ENCODE measurements around the gene RIIAD1. TPM values are rescaled to one million over a fixed set of nuclear protein-coding genes. Genes with fewer than 3 reads are reported as not detected.

RIIAD1 gene
- total RNA-seq, 2 donors from 2014 or later: not detected

GRCh38 chr1:151714820-151715725 is 6.2 kb upstream of the RIIAD1 start:
- no peak overlapping the region for H3K27ac Mint-ChIP-seq
- H3K36me3 Mint-ChIP-seq (ENCODE audit: low read depth): no peaks in the 10 kb centered on the region
- TF ChIP-seq CTCF (conservative IDR thresholded peaks at IDR 0.05): no peak
- no peaks in the 10 kb centered on the region for H3K36me3 ChIP-seq (ENCODE audit: control insufficient read depth, insufficient read depth, low read length)
- no peaks in the 10 kb centered on the region for H3K9me3 ChIP-seq (ENCODE audit: control insufficient read depth, low read length)
- no peak overlapping the region for H3K9ac ChIP-seq (ENCODE audit: extremely low read depth, low read length, poor library complexity, severe bottlenecking)
- no peak overlapping the region for H3K4me3 ChIP-seq (ENCODE audit: low read length)
- H3K4me3 Mint-ChIP-seq: no peak overlapping the region
- no peaks in the 10 kb centered on the region for H3K9me3 Mint-ChIP-seq
- H3K4me1 Mint-ChIP-seq: peaks cover 16% of the 10 kb centered on the region
- peaks cover 31% of the 10 kb centered on the region for H3K27me3 ChIP-seq (ENCODE audit: control insufficient read depth, insufficient read depth, low read length, poor library complexity, severe bottlenecking)
- H3K27me3 Mint-ChIP-seq (ENCODE audit: insufficient read depth): peaks cover 34% of the 10 kb centered on the region
- H3K4me1 ChIP-seq (ENCODE audit: control insufficient read depth, insufficient read depth, low read length): no peaks in the 10 kb centered on the region
- WGBS, 2 experiments (ENCODE audit: insufficient coverage in 1 of 2, insufficient read length in 1 of 2): 85 to 92% methylated on average over 3 to 10 of the region's 10 CpGs
- no peak overlapping the region for H3K27ac ChIP-seq (ENCODE audit: low read depth, low read length)
- DNase-seq: no peak

GRCh38 chr1:151715726-151716404 is 5.5 kb upstream of the RIIAD1 start:
- DNase-seq: peak; percentile 87
- Mint-ChIP-seq H3K4me1 (peaks cover 16% of the 10 kb centered on the region), H3K27ac (no peak overlapping the region), H3K9me3 (no peaks in the 10 kb centered on the region), H3K27me3 (ENCODE audit: insufficient read depth) (peaks cover 42% of the 10 kb centered on the region), H3K4me3 (peak overlapping the region; percentile 51), H3K36me3 (ENCODE audit: low read depth) (no peaks in the 10 kb centered on the region)
- TF ChIP-seq CTCF (conservative IDR thresholded peaks at IDR 0.05): peak; percentile 79
- Histone ChIP-seq H3K4me3 (ENCODE audit: low read length) (no peak overlapping the region), H3K9ac (ENCODE audit: extremely low read depth, low read length, poor library complexity, severe bottlenecking) (no peak overlapping the region), H3K9me3 (ENCODE audit: control insufficient read depth, low read length) (no peaks in the 10 kb centered on the region), H3K36me3 (ENCODE audit: control insufficient read depth, insufficient read depth, low read length) (no peaks in the 10 kb centered on the region), H3K4me1 (ENCODE audit: control insufficient read depth, insufficient read depth, low read length) (peaks cover 2% of the 10 kb centered on the region), H3K27me3 (ENCODE audit: control insufficient read depth, insufficient read depth, low read length, poor library complexity, severe bottlenecking) (peaks cover 38% of the 10 kb centered on the region), H3K27ac (ENCODE audit: low read depth, low read length) (no peak overlapping the region)
- WGBS, 2 experiments (ENCODE audit: insufficient coverage in 1 of 2, insufficient read length in 1 of 2): 53 to 69% methylated on average over 4 to 17 of the region's 17 CpGs

- Mint-ChIP-seq H3K4me1 (peaks cover 16% of the 10 kb centered on the region), H3K36me3 (ENCODE audit: low read depth) (no peaks in the 10 kb centered on the region), H3K27ac (no peak overlapping the region), H3K9me3 (no peaks in the 10 kb centered on the region), H3K4me3 (peak overlapping the region; percentile 51), H3K27me3 (ENCODE audit: insufficient read depth) (peaks cover 46% of the 10 kb centered on the region)
- no peak overlapping the region for H3K4me3 ChIP-seq (ENCODE audit: low read length)
- H3K9me3 ChIP-seq (ENCODE audit: control insufficient read depth, low read length): no peaks in the 10 kb centered on the region
- DNase-seq: no peak
- no peak overlapping the region for H3K9ac ChIP-seq (ENCODE audit: extremely low read depth, low read length, poor library complexity, severe bottlenecking)
- H3K4me1 ChIP-seq (ENCODE audit: control insufficient read depth, insufficient read depth, low read length): peaks cover 4% of the 10 kb centered on the region
- H3K27me3 ChIP-seq (ENCODE audit: control insufficient read depth, insufficient read depth, low read length, poor library complexity, severe bottlenecking): peaks cover 44% of the 10 kb centered on the region
- H3K27ac ChIP-seq (ENCODE audit: low read depth, low read length): no peak overlapping the region
- TF ChIP-seq CTCF (conservative IDR thresholded peaks at IDR 0.05): no peak
- WGBS, 2 experiments (ENCODE audit: insufficient coverage in 1 of 2, insufficient read length in 1 of 2): 0 to 11% methylated on average over 1 to 10 of the region's 11 CpGs
- no peaks in the 10 kb centered on the region for H3K36me3 ChIP-seq (ENCODE audit: control insufficient read depth, insufficient read depth, low read length)
Measured at GRCh38 chr1:151716405-151716762, 4.9 kb upstream of the RIIAD1 start.
